ENCODE data around the gene HOXC4.
A peak's percentile ranks its signal among the peaks of the same experiment; 100 is the strongest.
"Not testable (repeated sequence)": the region's sequence is repeated elsewhere in the genome, so short reads cannot be mapped to it uniquely, and the experiment has no call there.

The HOXC4 gene

GRCh38 chr12:54041097-54041690 is 12.4 kb upstream of the HOXC4 start:
- DNase-seq, result no peak

GRCh38 chr12:54042033-54042432 is 11.6 kb upstream of the HOXC4 start:
- not testable (repeated sequence) for DNase-seq

- no peak for DNase-seq
Measured at GRCh38 chr12:54042970-54043853, 10.4 kb upstream of the HOXC4 start.

GRCh38 chr12:54044425-54045103 is 9.1 kb upstream of the HOXC4 start:
- no peak for DNase-seq

GRCh38 chr12:54045401-54045800 is 8.2 kb upstream of the HOXC4 start:
- no peak for DNase-seq

- no peak for DNase-seq
Measured at GRCh38 chr12:54045868-54046521, 7.6 kb upstream of the HOXC4 start.

- DNase-seq, result no peak
Measured at GRCh38 chr12:54046809-54047159, 6.9 kb upstream of the HOXC4 start.

GRCh38 chr12:54047160-54047963 is 6.3 kb upstream of the HOXC4 start:
- peak in 1 of 6 experiments; percentile 28 for DNase-seq

- no peak for DNase-seq
Measured at GRCh38 chr12:54047964-54048303, 5.7 kb upstream of the HOXC4 start.

GRCh38 chr12:54048406-54049093 is 5.1 kb upstream of the HOXC4 start:
- no peak for DNase-seq

GRCh38 chr12:54049108-54049507 is 4.5 kb upstream of the HOXC4 start:
- DNase-seq, result no peak

- DNase-seq, result no peak
Measured at GRCh38 chr12:54050482-54050810, 3.2 kb upstream of the HOXC4 start.

GRCh38 chr12:54051026-54051842 is 2.4 kb upstream of the HOXC4 start:
- no peak for DNase-seq

- DNase-seq, result no peak
Measured at GRCh38 chr12:54051874-54052437, 1.7 kb upstream of the HOXC4 start.

- no peak for DNase-seq
Measured at GRCh38 chr12:54052438-54053002, 1.1 kb upstream of the HOXC4 start.

GRCh38 chr12:54053003-54053750 is 458 bp upstream of the HOXC4 start:
- no peak for DNase-seq

- DNase-seq, result no peak
Measured at GRCh38 chr12:54054742-54055194, 1.1 kb downstream of the HOXC4 start.

- no peak for DNase-seq
Measured at GRCh38 chr12:54055552-54055951, 1.9 kb downstream of the HOXC4 start.

- no peak for DNase-seq
Measured at GRCh38 chr12:54056110-54056509, 2.5 kb downstream of the HOXC4 start.

All from stimulated activated naive CD4-positive, alpha-beta T cell (primary cell).